Osteocyte (in vitro differentiated cells): Measurements from ENCODE around the gene CCDC6. TPM values are rescaled to one million over a fixed set of nuclear protein-coding genes. Genes with fewer than 3 reads are reported as not detected.

Source experiments
- DNase-seq: peaks from one replicate; pipeline ENCODE4 v3.0.0; 2021; ENCODE audit warnings: mixed read lengths; ENCODE audit not compliant: unreplicated experiment; ENCODE audit errors: extremely low spot score
- H3K27ac Mint-ChIP-seq: one replicate; pipeline ENCODE4 v1.8.0; 2021; ENCODE audit warnings: mild to moderate bottlenecking, mixed read lengths; ENCODE audit not compliant: unreplicated experiment
- H3K27me3 Mint-ChIP-seq: one replicate; pipeline ENCODE4 v1.8.0; 2021; ENCODE audit warnings: mixed read lengths; ENCODE audit not compliant: unreplicated experiment
- H3K36me3 Mint-ChIP-seq: one replicate; pipeline ENCODE4 v1.8.0; 2021; ENCODE audit warnings: mixed read lengths; ENCODE audit not compliant: unreplicated experiment
- H3K4me1 Mint-ChIP-seq: one replicate; pipeline ENCODE4 v1.8.0; 2021; ENCODE audit warnings: mixed read lengths; ENCODE audit not compliant: unreplicated experiment
- H3K4me3 Mint-ChIP-seq: one replicate; pipeline ENCODE4 v1.8.0; 2021; ENCODE audit warnings: mild to moderate bottlenecking, moderate library complexity, mixed read lengths; ENCODE audit not compliant: unreplicated experiment
- H3K9me3 Mint-ChIP-seq: one replicate; pipeline ENCODE4 v1.8.0; 2021; ENCODE audit warnings: mixed read lengths; ENCODE audit not compliant: unreplicated experiment
- total RNA-seq: library from RNA; stranded (reverse); gene quantifications from 2 replicates; pipeline ENCODE4 v1.2.1, GENCODE V29; 2021
- TF ChIP-seq, protein P1 (sequence below): fragments of 200-600 bp; sonication (generic); IDR thresholded peaks from 2 replicates; pipeline ENCODE4 v1.5.0; 2021; ENCODE audit warnings: antibody characterized with exemption, mild to moderate bottlenecking, moderate library complexity

Gene CCDC6
- total RNA-seq, 1 donor from 2014 or later, result 38.0 TPM

GRCh38 chr10:59865101-59865500, 41.3 kb downstream of the CCDC6 start:
- DNase-seq, result no peak

DNA sequence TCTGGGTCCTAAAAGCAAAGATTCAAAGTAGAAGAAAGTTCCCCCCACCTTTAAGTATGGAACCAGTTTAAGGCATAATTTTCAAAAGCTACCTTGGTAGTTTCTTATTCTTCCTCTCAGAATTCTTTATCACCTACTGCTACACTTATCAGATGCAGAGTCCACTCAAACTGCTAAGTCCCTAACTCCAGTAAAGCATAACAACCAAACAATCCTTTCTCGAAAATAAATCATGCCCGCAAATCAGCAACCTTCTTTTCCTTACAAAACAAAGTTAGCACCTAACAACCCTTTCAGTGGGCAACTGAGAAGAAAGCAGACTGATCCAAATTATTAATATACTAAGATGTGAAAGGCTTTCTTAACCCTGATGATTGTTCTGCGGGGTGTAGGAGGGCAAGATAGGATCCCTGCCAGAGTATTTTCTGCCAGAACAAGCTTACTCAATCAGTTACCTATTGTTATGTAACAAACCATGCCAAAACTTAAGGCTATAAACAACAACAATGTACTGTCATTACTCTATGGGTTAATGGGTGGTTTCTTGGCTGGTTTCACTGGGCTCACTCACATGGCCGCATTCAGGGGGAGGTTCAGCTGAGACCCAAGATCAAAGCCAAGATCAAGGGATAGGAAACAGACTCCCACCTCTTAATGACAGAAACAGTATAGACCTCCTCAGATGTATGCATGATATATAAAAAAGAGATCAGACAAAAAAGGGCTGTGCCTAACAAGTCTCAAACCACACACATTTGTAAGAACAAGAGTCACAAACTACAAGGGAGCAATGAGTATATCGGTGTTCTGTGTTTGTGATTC, 42.0 kb downstream of the CCDC6 start:
- no peak overlapping the region for H3K4me3 Mint-ChIP-seq
- no peak for DNase-seq
- H3K27me3 Mint-ChIP-seq, result no peaks in the 10 kb centered on the region
- H3K36me3 Mint-ChIP-seq, result peaks cover 13% of the 10 kb centered on the region
- TF ChIP-seq, protein P1, sequence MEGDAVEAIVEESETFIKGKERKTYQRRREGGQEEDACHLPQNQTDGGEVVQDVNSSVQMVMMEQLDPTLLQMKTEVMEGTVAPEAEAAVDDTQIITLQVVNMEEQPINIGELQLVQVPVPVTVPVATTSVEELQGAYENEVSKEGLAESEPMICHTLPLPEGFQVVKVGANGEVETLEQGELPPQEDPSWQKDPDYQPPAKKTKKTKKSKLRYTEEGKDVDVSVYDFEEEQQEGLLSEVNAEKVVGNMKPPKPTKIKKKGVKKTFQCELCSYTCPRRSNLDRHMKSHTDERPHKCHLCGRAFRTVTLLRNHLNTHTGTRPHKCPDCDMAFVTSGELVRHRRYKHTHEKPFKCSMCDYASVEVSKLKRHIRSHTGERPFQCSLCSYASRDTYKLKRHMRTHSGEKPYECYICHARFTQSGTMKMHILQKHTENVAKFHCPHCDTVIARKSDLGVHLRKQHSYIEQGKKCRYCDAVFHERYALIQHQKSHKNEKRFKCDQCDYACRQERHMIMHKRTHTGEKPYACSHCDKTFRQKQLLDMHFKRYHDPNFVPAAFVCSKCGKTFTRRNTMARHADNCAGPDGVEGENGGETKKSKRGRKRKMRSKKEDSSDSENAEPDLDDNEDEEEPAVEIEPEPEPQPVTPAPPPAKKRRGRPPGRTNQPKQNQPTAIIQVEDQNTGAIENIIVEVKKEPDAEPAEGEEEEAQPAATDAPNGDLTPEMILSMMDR, result no peak
- peaks cover 3% of the 10 kb centered on the region for H3K4me1 Mint-ChIP-seq
- H3K9me3 Mint-ChIP-seq, result peaks cover 12% of the 10 kb centered on the region
- no peak overlapping the region for H3K27ac Mint-ChIP-seq

More at GRCh38 chr10:59865101-59865500, 41.3 kb downstream of the CCDC6 start:
- Mint-ChIP-seq H3K4me1 (no peaks in the 10 kb centered on the region), H3K36me3 (peaks cover 13% of the 10 kb centered on the region), H3K9me3 (peaks cover 9% of the 10 kb centered on the region), H3K27ac (no peak overlapping the region), H3K4me3 (no peak overlapping the region), H3K27me3 (no peaks in the 10 kb centered on the region)
- TF ChIP-seq, protein P1, result no peak

DNA sequence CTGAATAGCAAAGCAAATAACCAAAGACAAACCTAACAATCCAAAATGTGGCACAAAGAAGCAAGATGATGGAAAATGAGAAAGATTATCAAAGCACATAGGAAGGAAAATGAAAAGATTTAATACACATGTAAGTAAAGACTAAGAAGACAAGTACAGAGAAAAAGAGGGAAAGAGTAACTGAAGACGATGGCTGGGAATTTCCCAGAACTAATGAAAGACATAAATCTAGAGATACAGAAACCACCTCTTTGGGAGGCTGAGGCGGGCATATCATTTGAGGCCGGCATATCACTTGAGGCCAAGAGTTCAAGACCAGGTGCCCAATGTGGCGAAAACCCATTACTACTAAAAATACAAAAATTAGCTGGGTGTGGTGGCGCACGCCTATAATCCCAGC, 46.8 kb downstream of the CCDC6 start:
- H3K27me3 Mint-ChIP-seq, result no peaks in the 10 kb centered on the region
- H3K27ac Mint-ChIP-seq, result no peak overlapping the region
- H3K4me1 Mint-ChIP-seq, result peaks cover 32% of the 10 kb centered on the region
- H3K36me3 Mint-ChIP-seq, result peaks cover 13% of the 10 kb centered on the region
- no peak overlapping the region for H3K4me3 Mint-ChIP-seq
- DNase-seq, result no peak
- H3K9me3 Mint-ChIP-seq, result peaks cover 13% of the 10 kb centered on the region
- TF ChIP-seq, protein P1, result no peak

DNA sequence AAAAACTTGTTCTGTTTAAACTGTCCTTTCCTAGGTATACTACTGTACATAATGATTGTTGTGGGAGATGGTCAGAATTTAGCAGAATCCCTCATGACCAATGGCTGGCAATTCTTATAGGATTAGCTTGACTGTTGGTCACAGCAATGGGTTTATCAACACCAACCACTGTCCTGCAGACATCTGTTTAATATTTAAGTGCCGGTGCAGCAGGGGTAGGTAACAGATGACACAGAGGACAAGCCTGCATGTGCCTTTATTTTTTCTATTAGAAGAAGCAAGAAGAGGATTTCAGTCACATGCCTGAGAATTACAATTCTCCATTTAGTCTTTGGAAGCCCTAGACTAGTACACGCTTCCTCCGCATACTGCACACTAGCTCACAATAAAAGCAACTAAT, 48.4 kb downstream of the CCDC6 start:
- H3K36me3 Mint-ChIP-seq, result peaks cover 13% of the 10 kb centered on the region
- TF ChIP-seq, protein P1, result no peak
- no peak for DNase-seq
- H3K27me3 Mint-ChIP-seq, result no peaks in the 10 kb centered on the region
- peaks cover 13% of the 10 kb centered on the region for H3K9me3 Mint-ChIP-seq
- H3K27ac Mint-ChIP-seq, result no peak overlapping the region
- peaks cover 35% of the 10 kb centered on the region for H3K4me1 Mint-ChIP-seq
- H3K4me3 Mint-ChIP-seq, result no peak overlapping the region

DNA sequence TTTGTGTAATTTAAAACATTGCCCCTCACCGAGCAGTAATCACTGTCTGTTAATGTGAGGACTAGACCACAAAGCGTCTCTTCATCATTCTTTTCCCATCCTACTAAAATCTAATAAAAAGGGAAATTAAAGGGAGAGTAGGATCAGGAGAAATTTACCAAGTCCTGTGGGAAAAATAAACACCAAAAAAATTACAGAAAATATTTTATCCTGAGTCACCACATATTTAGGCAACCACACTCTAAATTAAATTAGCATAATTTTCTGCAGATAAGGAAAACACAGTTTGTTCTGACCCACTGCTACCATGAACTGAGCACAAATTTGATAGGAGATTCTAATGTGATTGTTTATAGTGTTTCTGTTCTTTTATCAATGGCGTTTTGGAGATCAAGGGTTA, 49.3 kb downstream of the CCDC6 start:
- Mint-ChIP-seq H3K27me3 (no peaks in the 10 kb centered on the region), H3K27ac (no peak overlapping the region), H3K4me1 (peaks cover 38% of the 10 kb centered on the region), H3K9me3 (peaks cover 13% of the 10 kb centered on the region), H3K4me3 (no peak overlapping the region), H3K36me3 (peaks cover 15% of the 10 kb centered on the region)
- TF ChIP-seq, protein P1, result no peak
- no peak for DNase-seq
